Right lung (tissue), 5 donors: ENCODE data around the gene KIAA0825. TPM values are rescaled to one million over a fixed set of nuclear protein-coding genes. Genes with fewer than 3 reads are reported as not detected.
"Not testable (repeated sequence)": the region's sequence is repeated elsewhere in the genome, so short reads cannot be mapped to it uniquely, and the experiment has no call there.

ENCODE experiments used
- DNase-seq, 2 donors: peaks; one replicate each; pipeline ENCODE4 v3.0.0-alpha.2; 2013
- polyA plus RNA-seq, 5 donors: library from polyadenylated mRNA; unstranded; fragments of 120-200 nt; gene quantifications; one replicate each; pipeline versions ENCODE4 v1.2.1 to v1.2.3, GENCODE V29; 2013; ENCODE audit warnings: inconsistent platforms in 1 of 5, low replicate concordance in 1 of 5; ENCODE audit not compliant: insufficient read length in 5 of 5, insufficient read depth in 1 of 5

The KIAA0825 gene
- polyA plus RNA-seq, 5 donors = 5.0 to 8.0 (median 6.0) TPM

GRCh38 chr5:94375801-94376200 lies 242.6 kb downstream of the KIAA0825 start:
- DNase-seq = no peak

GRCh38 chr5:94374336-94374735 lies 244.1 kb downstream of the KIAA0825 start:
- no peak for DNase-seq

- no peak for DNase-seq
Observed at GRCh38 chr5:94367900-94368299, 250.5 kb downstream of the KIAA0825 start.

- DNase-seq = no peak
Observed at GRCh38 chr5:94366811-94367210, 251.6 kb downstream of the KIAA0825 start.

- no peak for DNase-seq
Observed at GRCh38 chr5:94362857-94363256, 255.5 kb downstream of the KIAA0825 start.

- no peak for DNase-seq
Observed at GRCh38 chr5:94361832-94362796, 256.3 kb downstream of the KIAA0825 start.

GRCh38 chr5:94361161-94361560 lies 257.2 kb downstream of the KIAA0825 start:
- DNase-seq = no peak

- no peak for DNase-seq
Observed at GRCh38 chr5:94360382-94361130, 257.8 kb downstream of the KIAA0825 start.

- no peak for DNase-seq
Observed at GRCh38 chr5:94359880-94360279, 258.5 kb downstream of the KIAA0825 start.

GRCh38 chr5:94355811-94356210 lies 262.6 kb downstream of the KIAA0825 start:
- DNase-seq = no peak

GRCh38 chr5:94354837-94355485 lies 263.4 kb downstream of the KIAA0825 start:
- DNase-seq = not testable (repeated sequence)

GRCh38 chr5:94353605-94354004 lies 264.8 kb downstream of the KIAA0825 start:
- DNase-seq = no peak

GRCh38 chr5:94347130-94347529 lies 271.3 kb downstream of the KIAA0825 start:
- no peak for DNase-seq

GRCh38 chr5:94345257-94345656 lies 273.1 kb downstream of the KIAA0825 start:
- no peak for DNase-seq

GRCh38 chr5:94337617-94338016 lies 280.8 kb downstream of the KIAA0825 start:
- no peak for DNase-seq

GRCh38 chr5:94335936-94336335 lies 282.5 kb downstream of the KIAA0825 start:
- DNase-seq = no peak

GRCh38 chr5:94329115-94329514 lies 289.3 kb downstream of the KIAA0825 start:
- DNase-seq = no peak

- DNase-seq = no peak
Observed at GRCh38 chr5:94326586-94326985, 291.8 kb downstream of the KIAA0825 start.

GRCh38 chr5:94316916-94317838 lies 301.2 kb downstream of the KIAA0825 start:
- no peak for DNase-seq

GRCh38 chr5:94314460-94315131 lies 303.8 kb downstream of the KIAA0825 start:
- no peak for DNase-seq

- no peak for DNase-seq
Observed at GRCh38 chr5:94313696-94314095, 304.7 kb downstream of the KIAA0825 start.
